ENCODE results near the gene NGEF.

NGEF gene

GRCh38 chr2:232994446-232994845 lies 18.6 kb downstream of the NGEF start:
- no peak for DNase-seq

GRCh38 chr2:232993231-232993821 lies 19.7 kb downstream of the NGEF start:
- DNase-seq, result no peak

GRCh38 chr2:232986155-232986554 lies 26.9 kb downstream of the NGEF start:
- DNase-seq, result no peak

- no peak for DNase-seq
Observed at GRCh38 chr2:232984451-232985207, 28.4 kb downstream of the NGEF start.

GRCh38 chr2:232983669-232984140 lies 29.4 kb downstream of the NGEF start:
- no peak for DNase-seq

- DNase-seq, result no peak
Observed at GRCh38 chr2:232982926-232983668, 30.0 kb downstream of the NGEF start.

- no peak for DNase-seq
Observed at GRCh38 chr2:232981767-232982360, 31.2 kb downstream of the NGEF start.

- DNase-seq, result no peak
Observed at GRCh38 chr2:232981356-232981755, 31.7 kb downstream of the NGEF start.

- no peak for DNase-seq
Observed at GRCh38 chr2:232980683-232981082, 32.4 kb downstream of the NGEF start.

- no peak for DNase-seq
Observed at GRCh38 chr2:232979871-232980461, 33.1 kb downstream of the NGEF start.

- no peak for DNase-seq
Observed at GRCh38 chr2:232977438-232977971, 35.6 kb downstream of the NGEF start.

- DNase-seq, result no peak
Observed at GRCh38 chr2:232976666-232977437, 36.2 kb downstream of the NGEF start.

GRCh38 chr2:232976176-232976575 lies 36.9 kb downstream of the NGEF start:
- DNase-seq, result no peak

GRCh38 chr2:232974396-232974795 lies 38.7 kb downstream of the NGEF start:
- DNase-seq, result no peak

- no peak for DNase-seq
Observed at GRCh38 chr2:232973796-232974195, 39.3 kb downstream of the NGEF start.

- no peak for DNase-seq
Observed at GRCh38 chr2:232973011-232973735, 39.9 kb downstream of the NGEF start.

GRCh38 chr2:232971744-232972143 lies 41.3 kb downstream of the NGEF start:
- DNase-seq, result no peak

- no peak for DNase-seq
Observed at GRCh38 chr2:232970051-232970450, 43.0 kb downstream of the NGEF start.

GRCh38 chr2:232967474-232967873 lies 45.6 kb downstream of the NGEF start:
- no peak for DNase-seq

- no peak for DNase-seq
Observed at GRCh38 chr2:232966122-232966521, 46.9 kb downstream of the NGEF start.

GRCh38 chr2:232963913-232964312 lies 49.1 kb downstream of the NGEF start:
- DNase-seq, result no peak
